Stimulated activated CD4-positive, alpha-beta T cell treated with anti-CD3 and anti-CD28 coated beads, Interleukin-4, amount 100 ng/mL, for 1 hour (primary cell): ENCODE measurements around the gene HOXD12.

Experiments used
- DNase-seq: peaks from one replicate; pipeline ENCODE4 v3.0.0-alpha.2; 2020

Gene HOXD12

DNA sequence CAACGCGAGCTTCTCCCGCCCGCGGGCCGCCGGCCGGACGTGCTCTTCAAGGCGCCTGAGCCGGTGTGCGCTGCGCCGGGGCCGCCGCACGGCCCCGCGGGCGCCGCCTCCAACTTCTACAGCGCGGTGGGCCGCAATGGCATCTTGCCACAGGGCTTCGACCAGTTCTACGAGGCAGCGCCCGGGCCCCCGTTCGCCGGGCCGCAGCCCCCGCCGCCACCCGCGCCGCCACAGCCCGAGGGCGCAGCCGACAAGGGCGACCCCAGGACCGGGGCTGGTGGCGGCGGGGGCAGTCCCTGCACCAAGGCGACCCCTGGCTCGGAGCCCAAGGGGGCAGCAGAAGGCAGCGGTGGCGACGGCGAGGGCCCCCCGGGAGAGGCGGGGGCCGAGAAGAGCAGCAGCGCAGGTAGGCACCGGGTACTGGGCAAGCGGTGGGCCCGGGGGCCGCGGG, 8.2 kb downstream of the HOXD12 start:
- no peak for DNase-seq

DNA sequence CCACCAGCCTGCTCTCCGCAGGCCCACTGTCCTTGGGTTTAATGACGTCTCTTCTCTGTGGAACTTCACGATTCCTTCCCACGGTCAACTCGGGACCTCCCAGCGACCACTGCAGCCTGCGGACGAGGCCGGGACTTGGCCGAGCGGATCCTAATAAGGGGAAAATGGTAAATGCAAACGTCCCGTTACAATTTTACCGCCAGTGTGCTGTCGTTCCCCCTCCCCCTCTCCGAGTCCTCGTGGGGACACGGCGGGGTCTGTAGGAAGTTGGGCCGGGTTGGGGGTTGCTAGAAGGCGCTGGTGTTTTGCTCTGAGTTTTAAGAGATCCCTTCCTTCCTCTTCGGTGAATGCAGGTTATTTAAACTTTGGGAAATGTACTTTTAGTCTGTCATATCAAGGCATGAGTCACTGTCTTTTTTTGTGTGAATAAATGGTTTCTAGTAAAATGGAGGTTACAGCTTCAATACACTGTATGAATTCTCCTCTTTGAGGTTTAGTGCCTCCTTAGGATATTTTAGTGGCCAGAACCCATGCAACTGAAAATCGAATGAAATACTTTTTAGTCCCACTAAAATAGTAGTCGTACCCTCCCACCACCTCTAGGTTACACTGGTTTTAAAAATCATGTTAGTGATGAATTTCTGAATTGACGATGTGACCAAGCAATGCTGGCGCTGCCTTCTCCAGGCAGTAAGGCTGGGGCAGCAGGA, 9.8 kb downstream of the HOXD12 start:
- DNase-seq = no peak

DNA sequence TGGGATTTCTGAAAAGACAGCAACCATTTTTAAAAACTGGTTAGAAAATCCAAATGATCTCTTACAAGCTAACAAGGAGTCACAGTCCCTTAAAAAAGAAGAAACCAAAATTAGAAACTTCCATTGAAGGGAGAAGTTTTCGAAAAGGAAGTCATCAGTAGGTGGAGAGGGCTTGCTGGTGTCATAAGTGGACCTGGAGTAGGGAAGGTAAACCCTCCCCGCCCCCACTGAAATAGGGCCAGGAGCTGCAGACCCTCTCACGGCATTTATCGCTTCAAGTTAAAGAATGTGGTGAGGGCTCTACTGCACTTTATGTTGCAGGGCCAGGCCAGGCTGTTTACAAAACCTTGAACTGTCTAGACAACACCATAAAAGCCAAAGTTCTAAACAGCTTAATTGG, 10.4 kb downstream of the HOXD12 start:
- DNase-seq = no peak

DNA sequence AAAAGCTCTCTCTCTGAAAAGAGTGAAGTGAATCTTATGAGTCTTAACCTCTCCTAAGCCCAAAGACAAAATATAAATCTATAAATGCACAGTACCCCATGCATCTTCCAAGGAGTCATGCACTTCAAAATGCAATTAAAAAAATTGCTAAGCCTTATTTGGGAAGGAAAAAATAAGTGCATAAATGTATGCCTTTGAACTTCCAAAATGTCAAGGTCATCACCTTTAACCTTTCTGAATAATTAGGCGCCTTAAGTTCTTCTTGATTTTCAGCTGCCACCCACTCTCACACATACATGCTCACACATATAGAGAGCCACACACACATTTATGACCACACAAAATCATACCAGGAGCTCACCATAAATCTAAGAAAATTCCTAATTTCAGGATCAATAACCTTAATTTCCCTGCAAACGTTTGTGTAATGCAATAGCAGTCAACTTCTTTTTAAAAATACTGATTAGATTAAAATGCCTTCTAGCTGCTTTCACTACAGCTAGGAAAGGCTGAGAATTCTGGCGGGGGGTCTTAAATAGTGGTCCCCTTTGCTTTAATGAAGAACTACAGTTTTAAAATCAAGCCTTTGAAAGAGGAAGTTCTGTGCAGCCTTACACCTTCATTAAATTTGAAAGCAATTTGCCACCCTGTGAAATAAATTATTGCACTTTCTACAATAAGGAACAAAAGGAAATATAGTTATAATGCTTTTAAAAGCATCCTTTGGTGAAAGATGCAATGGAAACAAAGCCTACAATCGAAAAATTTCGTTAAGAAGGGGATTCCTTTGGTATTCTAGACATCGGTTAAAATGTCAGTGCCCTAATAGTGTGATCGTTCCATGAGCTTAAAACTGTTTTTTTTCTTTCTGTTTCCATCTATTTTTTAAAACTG, 11.1 kb downstream of the HOXD12 start:
- DNase-seq = no peak

DNA sequence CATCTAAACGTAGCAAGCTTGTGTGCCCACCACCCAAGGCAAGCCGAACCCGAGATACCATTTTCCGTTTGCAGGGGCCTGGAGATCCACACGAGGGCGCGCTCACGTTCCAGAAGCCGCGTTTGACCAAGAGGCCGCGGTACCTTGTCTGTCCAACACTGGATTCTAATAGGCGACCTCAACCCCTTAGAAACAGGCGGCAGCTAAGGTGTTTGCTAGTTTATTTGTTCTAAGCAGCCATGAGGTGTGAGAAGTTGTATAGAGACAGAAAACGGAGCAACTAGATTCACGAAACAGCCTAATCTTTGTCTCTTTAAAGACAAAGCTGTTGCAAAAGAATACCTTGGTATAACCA, 11.7 kb downstream of the HOXD12 start:
- no peak for DNase-seq

DNA sequence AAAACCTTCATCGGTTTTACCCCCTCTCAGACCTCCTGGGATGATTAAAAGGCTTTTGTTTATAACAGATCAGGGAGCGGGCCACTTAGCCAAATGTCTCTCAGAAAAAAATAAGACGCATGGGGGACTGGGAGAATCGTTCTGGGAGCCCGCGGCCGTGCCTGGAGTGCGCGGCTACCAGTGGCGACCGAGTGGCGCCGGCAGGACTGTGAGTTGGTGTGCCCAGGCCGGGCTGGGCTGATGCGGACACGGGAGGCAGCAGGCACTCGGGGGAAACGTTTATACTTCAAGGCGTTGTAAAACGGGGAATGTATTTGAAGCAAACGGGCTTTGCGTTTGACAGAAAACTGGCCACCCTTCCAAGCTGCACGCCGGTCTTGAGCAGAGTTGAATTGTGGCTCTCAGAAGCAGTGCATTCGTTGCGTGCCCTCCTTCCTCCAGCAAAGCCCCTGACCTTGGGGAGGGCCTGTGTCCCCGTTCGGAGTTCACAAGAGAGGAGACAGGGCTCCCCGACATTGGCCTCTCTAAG, 12.3 kb downstream of the HOXD12 start:
- no peak for DNase-seq

DNA sequence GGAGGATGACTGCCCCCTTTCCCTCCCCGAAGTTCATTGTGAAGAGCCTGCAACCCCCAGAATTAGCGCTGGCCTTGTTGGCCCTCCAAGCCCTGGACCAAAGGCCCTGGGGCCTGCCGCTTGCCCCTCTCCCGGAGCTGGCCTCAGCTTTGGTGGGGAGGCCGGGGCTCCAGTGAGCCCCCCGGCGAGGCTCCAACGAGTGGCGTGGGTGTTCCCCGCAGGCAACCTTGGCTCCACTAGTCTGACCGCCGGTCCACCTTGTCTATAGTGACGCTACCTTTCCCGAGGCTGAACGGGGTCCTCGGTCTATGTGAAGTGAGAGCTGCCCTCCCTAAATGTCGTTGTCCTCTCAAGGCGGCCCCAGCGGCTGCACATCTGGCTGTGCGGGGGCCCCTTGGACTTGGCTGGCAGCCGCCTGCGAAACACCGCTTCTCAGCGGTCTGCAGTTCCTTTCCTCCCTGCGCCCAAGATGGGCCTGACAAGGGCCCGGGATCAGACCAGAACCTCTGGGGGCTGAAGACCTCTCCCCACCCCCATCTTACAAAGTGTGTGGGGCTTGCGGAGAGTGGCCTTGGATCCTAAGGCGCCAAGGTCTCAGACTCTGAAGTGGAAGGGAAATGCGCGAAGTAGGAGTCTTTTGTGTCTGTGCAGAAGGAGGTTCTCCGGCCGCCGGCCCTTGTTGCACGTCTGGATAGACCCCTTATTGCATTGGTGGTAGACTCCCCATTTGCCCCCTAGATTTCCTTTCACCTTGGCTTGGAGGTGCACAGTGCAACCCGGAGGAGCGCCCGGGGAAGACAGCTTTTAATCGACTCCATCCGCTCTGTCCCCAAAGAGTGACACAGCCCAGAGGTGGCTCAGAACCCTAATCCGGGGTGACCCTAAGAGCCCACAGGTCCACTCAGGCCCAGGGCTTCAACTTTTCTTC, 13.0 kb downstream of the HOXD12 start:
- no peak for DNase-seq

DNA sequence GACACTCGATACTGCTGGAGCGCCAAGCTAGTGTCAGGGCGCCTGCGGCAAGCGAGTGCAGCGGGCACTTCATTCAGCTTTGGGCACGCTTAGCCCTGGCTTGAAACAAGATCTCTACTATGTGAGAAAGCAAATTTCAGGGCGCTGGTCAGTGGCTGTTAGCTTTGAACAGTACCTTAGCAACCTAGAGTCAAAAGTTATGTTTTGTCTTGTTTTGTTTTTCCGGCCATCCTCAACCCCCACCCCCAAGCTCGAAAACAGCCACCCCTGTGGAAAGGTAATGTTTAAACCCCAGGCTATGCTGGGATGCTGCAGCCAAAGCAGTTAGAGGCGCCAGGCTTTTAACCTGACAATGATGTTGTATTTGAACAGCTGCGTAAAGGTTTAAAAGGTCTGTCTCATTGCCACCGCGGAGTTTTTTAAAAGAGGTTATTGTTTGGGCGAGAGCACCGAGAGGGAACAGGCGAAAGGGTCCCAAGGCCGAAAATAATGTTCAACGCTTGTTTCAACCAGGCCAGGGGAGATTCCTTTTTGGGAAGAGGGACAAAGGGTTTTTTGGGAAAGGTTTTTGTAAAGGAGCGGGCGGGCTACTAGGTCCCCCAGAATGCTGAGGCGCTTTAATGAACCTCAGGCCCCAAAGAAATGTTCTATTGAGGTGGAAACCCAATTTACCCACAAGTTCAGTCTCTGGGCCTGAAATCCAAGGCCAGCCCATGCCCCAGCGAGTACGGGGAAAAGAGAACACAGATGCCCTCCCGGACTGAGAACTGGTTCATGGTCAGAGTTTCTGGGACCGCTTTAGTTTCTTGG, 14.7 kb downstream of the HOXD12 start:
- no peak for DNase-seq

DNA sequence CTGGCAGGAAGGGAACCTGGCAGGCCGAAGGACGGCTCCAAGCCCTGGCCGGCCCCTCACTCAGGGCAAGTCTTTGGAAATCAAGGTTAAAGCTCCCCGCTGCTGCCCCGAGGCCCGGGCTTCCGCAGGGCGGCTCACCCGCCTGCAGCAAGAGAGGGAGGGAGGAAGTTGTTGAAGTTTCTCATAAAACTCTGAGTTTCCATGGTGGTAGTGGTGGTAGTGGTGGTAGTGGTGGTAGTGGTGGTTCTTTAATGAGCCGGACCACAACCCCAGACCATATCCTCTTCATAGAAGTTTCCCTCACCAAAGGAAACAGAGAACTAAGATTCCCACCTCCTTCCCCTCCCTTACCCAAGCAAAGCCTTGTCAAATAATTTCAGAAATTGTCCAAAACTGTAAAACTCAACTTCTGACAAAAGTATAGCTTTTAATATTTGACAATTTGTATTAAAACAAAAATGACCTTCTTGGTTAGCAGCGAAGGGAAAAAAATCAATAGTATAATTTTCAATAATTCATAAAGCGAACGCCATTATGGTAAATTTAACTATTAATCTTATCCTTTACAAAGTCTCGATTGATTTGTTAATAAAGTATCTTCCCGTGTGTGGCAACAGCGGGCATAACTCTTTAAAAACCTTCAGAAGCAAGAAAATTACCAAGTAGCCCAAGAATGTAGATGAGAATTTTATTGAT, 15.5 kb downstream of the HOXD12 start:
- no peak for DNase-seq

DNA sequence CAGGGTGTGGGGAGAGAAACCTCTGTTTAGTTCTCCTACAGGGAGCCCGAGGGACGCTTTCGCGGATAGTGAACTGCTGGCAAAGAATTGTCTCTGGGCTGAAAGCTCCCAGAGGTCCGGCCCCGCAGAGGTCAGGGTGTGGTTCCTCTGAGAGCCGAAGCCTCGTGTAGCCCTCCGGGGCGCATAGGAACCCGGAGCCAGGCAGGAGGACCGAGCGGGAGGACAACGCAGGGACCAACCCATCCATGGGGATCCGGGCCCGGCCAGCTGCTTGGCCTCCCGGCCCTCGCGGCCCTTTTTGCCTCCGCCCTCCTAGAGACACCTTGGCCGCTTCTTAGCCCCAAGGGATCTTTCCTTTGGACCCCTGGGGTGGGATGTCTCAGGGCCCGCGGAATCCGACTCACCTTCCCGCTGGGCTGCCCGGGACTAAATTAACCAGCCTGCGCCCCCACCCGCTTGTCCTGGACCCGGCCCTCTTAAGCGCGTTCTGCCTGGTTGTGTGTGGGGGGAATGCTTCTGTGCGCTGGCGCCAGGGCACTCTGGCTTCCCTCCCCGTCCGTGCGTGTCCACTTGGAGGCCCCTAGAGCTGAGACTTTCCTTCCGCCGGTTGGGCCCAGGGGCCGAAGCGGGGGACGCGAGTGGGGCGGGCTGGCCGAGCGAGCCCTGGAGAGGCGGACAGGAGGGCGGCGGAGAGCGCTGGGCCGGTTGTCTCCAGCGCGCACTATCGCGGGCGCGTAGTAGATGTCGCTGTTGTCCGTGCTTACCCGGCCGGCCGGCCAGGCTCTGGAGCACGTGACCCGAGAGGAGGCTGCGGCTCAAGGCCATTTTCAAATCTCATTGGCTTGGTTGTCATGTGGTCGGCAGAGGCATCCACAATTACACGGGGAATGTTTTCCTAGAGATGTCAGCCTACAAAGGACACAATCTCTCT, 16.6 kb downstream of the HOXD12 start, which contains the start of gene HOXD10:
Gene HOXD10 (plus strand): TSS at position 896 of the 931 bp plus-strand sequence. CDS start 56 bp downstream, outside the sequence.
- no peak for DNase-seq

DNA sequence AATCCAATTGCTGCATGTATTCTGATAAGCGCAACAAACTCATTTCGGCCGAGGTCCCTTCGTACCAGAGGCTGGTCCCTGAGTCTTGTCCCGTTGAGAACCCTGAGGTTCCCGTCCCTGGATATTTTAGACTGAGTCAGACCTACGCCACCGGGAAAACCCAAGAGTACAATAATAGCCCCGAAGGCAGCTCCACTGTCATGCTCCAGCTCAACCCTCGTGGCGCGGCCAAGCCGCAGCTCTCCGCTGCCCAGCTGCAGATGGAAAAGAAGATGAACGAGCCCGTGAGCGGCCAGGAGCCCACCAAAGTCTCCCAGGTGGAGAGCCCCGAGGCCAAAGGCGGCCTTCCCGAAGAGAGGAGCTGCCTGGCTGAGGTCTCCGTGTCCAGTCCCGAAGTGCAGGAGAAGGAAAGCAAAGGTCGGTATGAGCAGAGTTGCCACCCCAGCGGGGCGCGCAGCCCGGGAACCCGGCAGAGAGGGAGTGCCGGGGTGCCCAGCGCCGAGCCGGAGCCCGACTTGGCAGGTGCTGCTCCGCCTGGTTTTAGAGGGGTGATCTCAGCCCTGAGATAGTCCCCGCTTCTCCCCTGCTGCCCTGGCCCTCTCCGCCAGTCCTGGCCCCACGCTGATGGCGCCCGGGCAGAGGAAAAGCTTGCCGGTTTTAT, 17.7 kb downstream of the HOXD12 start:
- no peak for DNase-seq

DNA sequence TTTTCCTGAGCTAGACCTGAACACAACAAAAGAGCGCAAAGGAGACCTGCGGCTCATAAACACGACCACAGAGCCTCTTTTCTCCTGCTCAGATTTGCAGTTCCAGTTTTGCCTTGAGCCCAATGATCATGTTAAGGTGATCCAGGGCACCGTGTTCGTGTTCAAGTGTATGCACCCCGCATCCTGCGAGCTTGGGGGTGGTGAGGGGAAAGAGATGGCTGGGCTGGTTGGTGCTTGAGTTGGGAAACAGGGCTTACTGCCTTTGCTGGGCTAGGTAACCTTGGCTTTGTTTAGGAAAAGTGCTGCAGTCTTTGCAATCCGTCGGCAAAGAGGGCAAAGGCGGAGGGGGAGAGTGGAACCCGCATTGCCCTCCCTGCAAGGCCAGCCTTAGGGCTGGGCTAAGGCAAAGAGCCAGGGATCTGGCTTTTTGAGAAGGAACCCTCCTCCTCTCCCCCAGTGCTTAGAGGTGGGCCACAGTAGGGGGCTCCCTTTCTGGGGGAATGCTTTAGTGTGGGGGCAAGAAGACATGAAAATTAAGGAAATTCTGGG, 18.3 kb downstream of the HOXD12 start:
- no peak for DNase-seq

DNA sequence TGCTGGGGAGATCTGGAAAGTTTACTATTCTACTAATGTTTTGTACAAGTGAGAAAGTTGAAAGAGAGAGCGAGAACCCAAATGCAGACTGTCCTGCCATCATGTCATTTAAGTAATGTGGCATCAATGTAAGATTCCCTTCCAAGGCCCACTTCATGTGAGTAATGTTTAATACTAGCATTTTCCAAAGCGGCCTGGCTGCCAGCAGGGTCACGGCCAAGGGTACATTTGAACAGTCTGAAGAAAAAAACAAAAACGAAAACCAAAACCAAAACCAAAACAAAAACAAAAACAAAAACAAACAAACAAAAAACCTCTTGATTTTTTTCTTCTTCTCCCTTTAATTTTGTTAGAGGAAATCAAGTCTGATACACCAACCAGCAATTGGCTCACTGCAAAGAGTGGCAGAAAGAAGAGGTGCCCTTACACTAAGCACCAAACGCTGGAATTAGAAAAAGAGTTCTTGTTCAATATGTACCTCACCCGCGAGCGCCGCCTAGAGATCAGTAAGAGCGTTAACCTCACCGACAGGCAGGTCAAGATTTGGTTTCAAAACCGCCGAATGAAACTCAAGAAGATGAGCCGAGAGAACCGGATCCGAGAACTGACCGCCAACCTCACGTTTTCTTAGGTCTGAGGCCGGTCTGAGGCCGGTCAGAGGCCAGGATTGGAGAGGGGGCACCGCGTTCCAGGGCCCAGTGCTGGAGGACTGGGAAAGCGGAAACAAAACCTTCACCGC, 19.2 kb downstream of the HOXD12 start:
- no peak for DNase-seq

DNA sequence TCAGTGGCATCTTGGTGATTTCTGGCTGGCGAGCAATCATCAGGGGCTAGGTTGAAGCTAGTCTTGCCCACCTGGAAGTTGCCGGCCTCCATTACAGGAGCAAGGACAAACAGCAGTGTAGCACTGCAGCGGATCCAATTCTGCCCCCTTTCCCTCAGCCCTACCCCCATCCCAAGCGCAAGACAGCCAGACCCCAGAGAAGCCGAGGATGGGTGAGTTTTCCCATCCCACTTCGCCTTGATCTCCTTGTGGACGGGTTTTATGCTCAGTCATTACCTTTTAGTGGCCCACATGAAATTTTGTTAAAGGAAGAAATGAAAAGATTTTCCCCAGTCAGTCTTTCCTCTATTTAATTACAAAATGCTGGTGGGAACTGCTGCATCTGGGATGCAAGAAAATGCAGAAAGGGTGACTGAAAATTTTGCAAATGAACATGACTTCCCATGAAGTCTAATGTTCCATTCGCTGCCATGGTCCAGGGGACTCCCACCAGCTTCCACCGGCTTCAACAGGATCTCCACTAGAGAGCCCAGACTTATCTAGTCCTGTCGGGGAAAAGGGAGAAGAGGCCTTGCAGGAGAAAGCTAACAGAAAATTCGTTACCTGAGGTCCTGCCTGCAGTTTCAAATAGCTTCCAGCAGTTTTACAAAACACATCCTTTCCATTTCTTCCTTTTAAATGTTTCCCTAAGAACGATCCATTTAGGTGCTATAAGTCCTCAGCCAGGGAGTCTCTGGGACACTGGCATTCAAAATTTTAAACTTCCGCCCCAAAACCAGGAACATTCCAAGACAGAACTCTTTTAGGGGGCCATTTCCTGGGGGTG, 21.0 kb downstream of the HOXD12 start:
- DNase-seq = no peak

DNA sequence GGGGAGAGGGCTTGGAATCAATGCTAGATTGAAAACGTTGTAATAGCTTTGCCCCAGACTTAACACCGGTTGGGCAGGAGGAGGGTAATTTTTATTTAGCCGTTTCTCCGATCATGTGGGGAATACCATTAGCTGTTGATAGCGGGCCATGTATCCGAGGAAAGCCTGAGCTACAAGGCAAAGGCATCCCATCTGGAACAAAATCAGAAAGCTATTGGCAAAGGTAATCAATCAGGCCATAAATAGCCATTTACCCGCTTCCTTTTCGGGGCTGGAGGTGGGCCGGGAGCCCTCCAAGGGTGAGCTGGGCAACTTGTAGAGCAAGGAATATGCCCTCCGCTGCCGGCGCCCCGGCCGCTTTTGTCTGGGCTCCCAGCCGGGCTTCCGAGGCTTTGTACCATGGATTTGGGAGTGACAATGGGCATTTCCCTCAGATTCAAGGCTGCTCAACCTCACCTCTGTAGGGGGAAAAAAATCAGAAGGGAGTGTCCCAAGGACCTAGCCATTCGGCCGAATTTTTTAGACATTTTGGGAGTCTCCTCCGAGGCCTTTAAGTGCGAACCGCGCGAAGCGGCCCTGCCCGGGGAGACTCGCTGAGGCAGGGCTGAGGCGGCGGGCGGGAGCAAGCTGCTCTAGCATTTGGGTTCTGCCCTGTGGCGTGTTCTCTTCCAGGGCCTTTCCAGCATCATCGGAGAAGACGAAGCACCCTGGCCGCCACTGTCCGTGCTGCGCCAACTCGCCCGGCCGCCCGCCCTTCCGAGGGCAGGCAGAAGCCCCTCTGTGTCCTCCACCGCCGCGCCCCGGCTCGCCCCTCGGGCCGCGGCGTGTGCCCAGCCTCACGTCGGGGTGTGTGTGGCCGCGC, 21.8 kb downstream of the HOXD12 start:
- DNase-seq = no peak

DNA sequence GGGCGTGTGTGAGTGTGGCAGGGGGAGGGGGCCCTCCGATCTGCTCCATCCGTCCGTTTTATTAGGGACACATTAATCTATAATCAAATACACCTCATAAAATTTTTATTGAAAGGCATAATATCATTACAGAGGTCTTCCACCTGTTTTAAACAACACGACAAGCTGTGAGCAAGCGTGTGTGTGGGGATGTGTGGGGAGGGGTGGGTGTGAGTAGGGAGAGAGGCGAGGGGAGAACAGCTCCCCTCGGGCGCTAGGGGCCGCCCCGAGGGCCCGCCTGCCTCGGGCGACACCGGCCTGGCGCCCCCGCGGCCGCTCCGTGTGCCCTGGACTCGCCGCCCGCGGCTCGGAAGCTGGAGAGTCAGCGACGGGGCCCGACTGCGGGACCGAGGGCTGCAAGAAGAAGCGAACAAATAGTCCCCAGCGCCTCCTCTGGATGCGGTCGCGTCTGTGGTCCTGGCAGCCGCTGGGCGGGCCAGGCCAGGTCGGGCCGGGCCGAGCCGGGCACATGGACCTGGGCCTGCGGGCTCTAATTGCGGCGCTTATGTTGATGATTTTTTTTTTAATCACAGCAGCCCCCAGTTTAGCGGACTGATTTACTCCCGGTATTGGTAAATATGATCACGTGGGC, 22.6 kb downstream of the HOXD12 start:
- DNase-seq = no peak
